Keratinocyte (primary cell): ENCODE measurements around the gene HTRA1.

ENCODE experiments used
- CTCF ChIP-seq, 3 experiments: IDR thresholded peaks in 1 of 3; conservative IDR thresholded peaks in 1 of 3; optimal IDR thresholded peaks in 1 of 3; 2 replicates in 2 of 3; 3 replicates in 1 of 3; pipeline versions ENCODE3 to v1.5.1; 2011; ENCODE audit warnings: low read length in 3 of 3, mild to moderate bottlenecking in 3 of 3, moderate library complexity in 2 of 3, control low read depth in 1 of 3, inconsistent platforms in 1 of 3; ENCODE audit not compliant: insufficient read depth in 2 of 3; ENCODE audit errors: extremely low read depth in 1 of 3
- EZH2 ChIP-seq: IDR thresholded peaks from one replicate; pipeline ENCODE4 v1.6.1; 2012; ENCODE audit warnings: inconsistent platforms, mild to moderate bottlenecking, low read length, moderate library complexity

DNA sequence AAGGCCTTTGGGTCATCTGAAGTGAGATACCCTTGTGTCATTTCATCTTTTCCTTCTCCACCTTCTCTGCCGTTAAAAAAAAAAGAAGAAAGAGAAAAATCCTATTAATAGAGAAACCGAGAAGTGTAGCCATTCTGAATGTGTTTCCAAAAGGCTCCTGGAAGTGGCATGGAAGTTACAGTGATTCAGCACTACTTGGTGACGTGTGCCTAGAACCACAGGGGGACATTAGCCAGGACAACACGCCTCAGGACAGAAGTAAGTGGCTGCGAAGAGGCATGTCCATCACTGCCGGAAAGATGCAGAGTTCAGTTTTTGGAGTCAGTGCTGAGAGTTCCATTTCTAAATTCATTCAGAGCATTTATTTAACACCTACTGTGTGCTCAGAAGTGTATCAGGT lies 6.3 kb downstream of the HTRA1 start:
- TF ChIP-seq CTCF (optimal IDR thresholded peaks at IDR 0.05 in 1 of 3, IDR thresholded peaks at IDR 0.05 in 1 of 3, conservative IDR thresholded peaks at IDR 0.05 in 1 of 3; ENCODE audit: extremely low read depth in 1 of 3, insufficient read depth in 2 of 3, low read length in 3 of 3), result no peak
- no peak for TF ChIP-seq EZH2
